ENCODE results near the gene RAB1A. TPM values are rescaled to one million over a fixed set of nuclear protein-coding genes. Genes with fewer than 3 reads are reported as not detected.

Gene RAB1A
- total and polyA plus RNA-seq, 2 donors (not counting 1 experiment from before 2014, with no cell fraction given), result 26.6 to 42.2 TPM

GRCh38 chr2:65116645-65117044 is 13.3 kb downstream of the RAB1A start:
- Histone ChIP-seq H3K4me2 (replicated peaks; ENCODE audit: low read depth, low read length, poor library complexity, severe bottlenecking) (no peak overlapping the region), H3K4me3 (ENCODE audit: control extremely low read depth in 1 of 5, extremely low read depth in 1 of 5, insufficient read depth in 1 of 5, low read depth in 2 of 5, low read length in 4 of 5) (no peak overlapping the region), H3K9me3 (ENCODE audit: control extremely low read depth in 1 of 3, control insufficient read depth in 2 of 3, insufficient read depth in 1 of 3, low read length in 2 of 3) (no peaks in the 10 kb centered on the region), H3K9ac (ENCODE audit: low read length) (no peak overlapping the region), H3K27ac (ENCODE audit: low read length in 2 of 2) (no peak overlapping the region), H4K20me1 (ENCODE audit: control insufficient read depth, insufficient read depth, low read length, poor library complexity, severe bottlenecking) (peaks cover 98% of the 10 kb centered on the region), H3K4me1 (ENCODE audit: control insufficient read depth in 2 of 2, insufficient read depth in 2 of 2, low read length in 2 of 2) (peaks cover 20 to 30% of the 10 kb centered on the region in 2 donors), H3K36me3 (replicated peaks in 1 of 2; ENCODE audit: control extremely low read depth in 1 of 2, control insufficient read depth in 1 of 2, extremely low read depth in 1 of 2, insufficient read depth in 2 of 2, low read length in 1 of 2) (peaks cover 0 to 2% of the 10 kb centered on the region in 2 experiments), H3K79me2 (ENCODE audit: control insufficient read depth, insufficient read depth, low read length) (peaks cover 100% of the 10 kb centered on the region), H2AFZ (ENCODE audit: insufficient read depth, low read depth, low read length, poor library complexity, severe bottlenecking) (no peak overlapping the region), H3K27me3 (replicated peaks in 1 of 4; ENCODE audit: control extremely low read depth in 1 of 4, control insufficient read depth in 3 of 4, insufficient read depth in 4 of 4, low read length in 3 of 4) (no peaks in the 10 kb centered on the region)
- intact Hi-C loops (cut with micrococcal nuclease), result no loop called here
- H3K27ac Mint-ChIP-seq, result no peak overlapping the region
- ChIA-PET POLR2A (no interaction called here), CTCF (no interaction called here)
- peaks cover 62% of the 10 kb centered on the region for H3K4me1 Mint-ChIP-seq
- H3K9me3 Mint-ChIP-seq (ENCODE audit: insufficient read depth), result no peaks in the 10 kb centered on the region
- TF ChIP-seq EZH2 (IDR thresholded peaks at IDR 0.05; ENCODE audit: borderline replicate concordance, insufficient read depth, low read depth, low read length, poor library complexity, severe bottlenecking) (no peak), CTCF (IDR thresholded peaks at IDR 0.05) (no peak)
- no peak overlapping the region for H3K4me3 Mint-ChIP-seq
- no peak for ATAC-seq (ENCODE audit: low read depth)
- no peaks in the 10 kb centered on the region for H3K27me3 Mint-ChIP-seq
- DNase-seq, result no peak

- TF ChIP-seq CTCF (IDR thresholded peaks at IDR 0.05), result no peak
- TF ChIP-seq EZH2 (IDR thresholded peaks at IDR 0.05; ENCODE audit: borderline replicate concordance, insufficient read depth, low read depth, low read length, poor library complexity, severe bottlenecking), result no peak
- intact Hi-C loops (cut with micrococcal nuclease), result no loop called here
- H3K4me1 Mint-ChIP-seq, result peaks cover 60% of the 10 kb centered on the region
- H3K27me3 Mint-ChIP-seq, result no peaks in the 10 kb centered on the region
- H3K36me3 ChIP-seq (replicated peaks in 1 of 2; ENCODE audit: control extremely low read depth in 1 of 2, control insufficient read depth in 1 of 2, extremely low read depth in 1 of 2, insufficient read depth in 2 of 2, low read length in 1 of 2), result no peaks in the 10 kb centered on the region
- ChIA-PET POLR2A (no interaction called here), CTCF (interaction anchor here (1.4 kb wide), 2 partner anchors 8 to 54 kb away, joined by 3 to 4 read pairs; no protein-coding TSS in a partner anchor)
- peaks cover 14 to 17% of the 10 kb centered on the region in 2 donors for H3K4me1 ChIP-seq (ENCODE audit: control insufficient read depth in 2 of 2, insufficient read depth in 2 of 2, low read length in 2 of 2)
- no peak overlapping the region for H3K4me2 ChIP-seq (replicated peaks; ENCODE audit: low read depth, low read length, poor library complexity, severe bottlenecking)
- no peak overlapping the region for H3K27ac ChIP-seq (ENCODE audit: low read length in 2 of 2)
- peaks cover 100% of the 10 kb centered on the region for H3K79me2 ChIP-seq (ENCODE audit: control insufficient read depth, insufficient read depth, low read length)
- H3K9me3 Mint-ChIP-seq (ENCODE audit: insufficient read depth), result no peaks in the 10 kb centered on the region
- H3K4me3 ChIP-seq (ENCODE audit: control extremely low read depth in 1 of 5, extremely low read depth in 1 of 5, insufficient read depth in 1 of 5, low read depth in 2 of 5, low read length in 4 of 5), result no peak overlapping the region
- ATAC-seq (ENCODE audit: low read depth) (no peak), DNase-seq (no peak)
- peaks cover 98% of the 10 kb centered on the region for H4K20me1 ChIP-seq (ENCODE audit: control insufficient read depth, insufficient read depth, low read length, poor library complexity, severe bottlenecking)
- no peak overlapping the region for H3K9ac ChIP-seq (ENCODE audit: low read length)
- no peak overlapping the region for H3K27ac Mint-ChIP-seq
- no peaks in the 10 kb centered on the region for H3K9me3 ChIP-seq (ENCODE audit: control extremely low read depth in 1 of 3, control insufficient read depth in 2 of 3, insufficient read depth in 1 of 3, low read length in 2 of 3)
- H3K4me3 Mint-ChIP-seq, result peak overlapping the region; percentile 6
- no peak overlapping the region for H2AFZ ChIP-seq (ENCODE audit: insufficient read depth, low read depth, low read length, poor library complexity, severe bottlenecking)
- no peaks in the 10 kb centered on the region for H3K27me3 ChIP-seq (replicated peaks in 1 of 4; ENCODE audit: control extremely low read depth in 1 of 4, control insufficient read depth in 3 of 4, insufficient read depth in 4 of 4, low read length in 3 of 4)
Measured at GRCh38 chr2:65114921-65115320, 15.0 kb downstream of the RAB1A start.
